ENCODE measurements around the gene SLC6A13.

Gene SLC6A13

GRCh38 chr12:264269-264668, 1.6 kb upstream of the SLC6A13 start:
- H3K4me1 ChIP-seq (ENCODE audit: insufficient read depth, poor library complexity, severe bottlenecking), result no peaks in the 10 kb centered on the region
- no peak overlapping the region for H3K27ac ChIP-seq (ENCODE audit: poor library complexity, severe bottlenecking)
- DNase-seq (ENCODE audit: low spot score) (no peak), ATAC-seq (ENCODE audit: low read depth) (no peak)
- H3K36me3 ChIP-seq (ENCODE audit: low read depth), result no peaks in the 10 kb centered on the region
- H3K27me3 ChIP-seq (ENCODE audit: insufficient read depth, poor library complexity, severe bottlenecking), result peaks cover 19% of the 10 kb centered on the region
- H3K9me3 ChIP-seq (ENCODE audit: severe bottlenecking), result no peaks in the 10 kb centered on the region
- TF ChIP-seq CTCF (IDR thresholded peaks at IDR 0.05; ENCODE audit: poor library complexity, severe bottlenecking), result no peak
- no peak overlapping the region for H3K4me3 ChIP-seq (ENCODE audit: severe bottlenecking)

- no peak overlapping the region for H3K4me3 ChIP-seq (ENCODE audit: severe bottlenecking)
- TF ChIP-seq CTCF (IDR thresholded peaks at IDR 0.05; ENCODE audit: poor library complexity, severe bottlenecking), result no peak
- H3K27me3 ChIP-seq (ENCODE audit: insufficient read depth, poor library complexity, severe bottlenecking), result peaks cover 19% of the 10 kb centered on the region
Measured at GRCh38 chr12:263574-263973, 938 bp upstream of the SLC6A13 start.

GRCh38 chr12:262113-262512, 523 bp downstream of the SLC6A13 start:
- no peaks in the 10 kb centered on the region for H3K4me1 ChIP-seq (ENCODE audit: insufficient read depth, poor library complexity, severe bottlenecking)
- no peak for TF ChIP-seq CTCF (IDR thresholded peaks at IDR 0.05; ENCODE audit: poor library complexity, severe bottlenecking)
- no peak for ATAC-seq (ENCODE audit: low read depth)
- no peaks in the 10 kb centered on the region for H3K36me3 ChIP-seq (ENCODE audit: low read depth)
- DNase-seq (ENCODE audit: low spot score), result no peak
- peaks cover 25% of the 10 kb centered on the region for H3K27me3 ChIP-seq (ENCODE audit: insufficient read depth, poor library complexity, severe bottlenecking)
- no peak overlapping the region for H3K27ac ChIP-seq (ENCODE audit: poor library complexity, severe bottlenecking)
- H3K4me3 ChIP-seq (ENCODE audit: severe bottlenecking), result no peak overlapping the region
- no peaks in the 10 kb centered on the region for H3K9me3 ChIP-seq (ENCODE audit: severe bottlenecking)

More at GRCh38 chr12:263574-263973, 938 bp upstream of the SLC6A13 start:
- Histone ChIP-seq H3K9me3 (ENCODE audit: severe bottlenecking) (no peaks in the 10 kb centered on the region), H3K4me1 (ENCODE audit: insufficient read depth, poor library complexity, severe bottlenecking) (no peaks in the 10 kb centered on the region), H3K27ac (ENCODE audit: poor library complexity, severe bottlenecking) (no peak overlapping the region), H3K36me3 (ENCODE audit: low read depth) (no peaks in the 10 kb centered on the region)
- no peak for DNase-seq (ENCODE audit: low spot score)
- peak; percentile 45; the same call in 2 of the 3 replicates for ATAC-seq (ENCODE audit: low read depth)

GRCh38 chr12:257521-258321, 4.9 kb downstream of the SLC6A13 start:
- no peak for DNase-seq (ENCODE audit: low spot score)
- ATAC-seq (ENCODE audit: low read depth), result no peak
- TF ChIP-seq CTCF (IDR thresholded peaks at IDR 0.05; ENCODE audit: poor library complexity, severe bottlenecking), result no peak
- no peak overlapping the region for H3K27ac ChIP-seq (ENCODE audit: poor library complexity, severe bottlenecking)
- H3K4me1 ChIP-seq (ENCODE audit: insufficient read depth, poor library complexity, severe bottlenecking), result no peaks in the 10 kb centered on the region
- H3K9me3 ChIP-seq (ENCODE audit: severe bottlenecking), result no peaks in the 10 kb centered on the region
- no peak overlapping the region for H3K4me3 ChIP-seq (ENCODE audit: severe bottlenecking)
- H3K27me3 ChIP-seq (ENCODE audit: insufficient read depth, poor library complexity, severe bottlenecking), result peaks cover 25% of the 10 kb centered on the region
- no peaks in the 10 kb centered on the region for H3K36me3 ChIP-seq (ENCODE audit: low read depth)

GRCh38 chr12:256958-257357, 5.7 kb downstream of the SLC6A13 start:
- peaks cover 25% of the 10 kb centered on the region for H3K27me3 ChIP-seq (ENCODE audit: insufficient read depth, poor library complexity, severe bottlenecking)
- no peak for ATAC-seq (ENCODE audit: low read depth)
- no peak overlapping the region for H3K27ac ChIP-seq (ENCODE audit: poor library complexity, severe bottlenecking)
- no peaks in the 10 kb centered on the region for H3K4me1 ChIP-seq (ENCODE audit: insufficient read depth, poor library complexity, severe bottlenecking)
- no peak overlapping the region for H3K4me3 ChIP-seq (ENCODE audit: severe bottlenecking)
- no peak for DNase-seq (ENCODE audit: low spot score)
- no peaks in the 10 kb centered on the region for H3K9me3 ChIP-seq (ENCODE audit: severe bottlenecking)
- TF ChIP-seq CTCF (IDR thresholded peaks at IDR 0.05; ENCODE audit: poor library complexity, severe bottlenecking), result no peak
- H3K36me3 ChIP-seq (ENCODE audit: low read depth), result no peaks in the 10 kb centered on the region

All from RWPE2 (cell line).